Cerebellar nuclear complex (tissue), 1 donor: ENCODE results near the gene TULP4.
"Not testable (repeated sequence)": the region's sequence is repeated elsewhere in the genome, so short reads cannot be mapped to it uniquely, and the experiment has no call there.

Experiments
- DNase-seq, 2 experiments: peaks; one replicate each; lab custom pipeline; 2025; lab: John Stamatoyannopoulos, UW

The TULP4 gene

GRCh38 chr6:158502263-158502950 is 190.1 kb downstream of the TULP4 start:
- DNase-seq = no peak

GRCh38 chr6:158503222-158503621 is 191.0 kb downstream of the TULP4 start:
- no peak for DNase-seq

GRCh38 chr6:158503846-158504245 is 191.6 kb downstream of the TULP4 start:
- no peak for DNase-seq

- DNase-seq = no peak
Observed at GRCh38 chr6:158505194-158505593, 192.9 kb downstream of the TULP4 start.

GRCh38 chr6:158506601-158507000 is 194.3 kb downstream of the TULP4 start:
- no peak for DNase-seq

GRCh38 chr6:158507174-158507573 is 194.9 kb downstream of the TULP4 start:
- DNase-seq = no peak

- no peak for DNase-seq
Observed at GRCh38 chr6:158508450-158508849, 196.2 kb downstream of the TULP4 start.

GRCh38 chr6:158509465-158509864 is 197.2 kb downstream of the TULP4 start:
- no peak for DNase-seq

GRCh38 chr6:158512809-158513208 is 200.5 kb downstream of the TULP4 start:
- DNase-seq = no peak

GRCh38 chr6:158514176-158514575 is 201.9 kb downstream of the TULP4 start:
- no peak for DNase-seq

GRCh38 chr6:158514991-158515390 is 202.7 kb downstream of the TULP4 start:
- no peak for DNase-seq

GRCh38 chr6:158516098-158516497 is 203.8 kb downstream of the TULP4 start:
- no peak for DNase-seq

GRCh38 chr6:158517038-158517437 is 204.8 kb downstream of the TULP4 start:
- no peak for DNase-seq

GRCh38 chr6:158517581-158517980 is 205.3 kb downstream of the TULP4 start:
- DNase-seq = no peak

GRCh38 chr6:158518191-158519127 is 206.2 kb downstream of the TULP4 start:
- DNase-seq = peak; percentile 4 to 85

- no peak for DNase-seq
Observed at GRCh38 chr6:158519300-158519699, 207.0 kb downstream of the TULP4 start.

GRCh38 chr6:158519761-158520160 is 207.5 kb downstream of the TULP4 start:
- no peak for DNase-seq

GRCh38 chr6:158520975-158521374 is 208.7 kb downstream of the TULP4 start:
- not testable (repeated sequence) for DNase-seq

GRCh38 chr6:158521759-158522158 is 209.5 kb downstream of the TULP4 start:
- DNase-seq = no peak

- DNase-seq = no peak
Observed at GRCh38 chr6:158522616-158523015, 210.4 kb downstream of the TULP4 start.

GRCh38 chr6:158524311-158524710 is 212.0 kb downstream of the TULP4 start:
- DNase-seq = no peak

GRCh38 chr6:158527858-158528257 is 215.6 kb downstream of the TULP4 start:
- DNase-seq = not testable (repeated sequence)

- no peak for DNase-seq
Observed at GRCh38 chr6:158528826-158529225, 216.6 kb downstream of the TULP4 start.
